Esophagus muscularis mucosa (tissue), 4 donors: ENCODE results near the gene JUNB. TPM values are rescaled to one million over a fixed set of nuclear protein-coding genes. Genes with fewer than 3 reads are reported as not detected.
A peak's percentile ranks its signal among the peaks of the same experiment; 100 is the strongest.

Experiments used
- DNase-seq: peaks from one replicate; pipeline ENCODE4 v3.0.0-alpha.2; 2017; ENCODE audit errors: extremely low spot score
- H3K27ac ChIP-seq, 4 donors: fragments of 200-600 bp; sonication (generic); replicated peaks in 1 of 4; 1 replicate in 3 of 4; 2 replicates in 1 of 4; pipeline ENCODE4 v1.5.1; 2016 to 2019; ENCODE audit warnings: mild to moderate bottlenecking in 1 of 4
- H3K27me3 ChIP-seq, 4 donors: fragments of 200-600 bp; sonication (generic); one replicate each; pipeline versions ENCODE4 v1.5.1 to v1.6.0; 2016 to 2019
- H3K36me3 ChIP-seq, 4 donors: fragments of 200-600 bp; sonication (generic); one replicate each; pipeline ENCODE4 v1.5.1; 2016 to 2019
- H3K4me1 ChIP-seq, 4 donors: fragments of 200-600 bp; sonication (generic); one replicate each; pipeline ENCODE4 v1.5.1; 2016 to 2019
- H3K4me3 ChIP-seq, 4 donors: fragments of 200-600 bp; sonication (generic); 1 replicate in 2 of 4; 2 replicates in 2 of 4; pipeline ENCODE4 v1.5.1; 2016 to 2019; ENCODE audit warnings: mild to moderate bottlenecking in 4 of 4, moderate library complexity in 1 of 4
- H3K9me3 ChIP-seq, 4 donors: fragments of 200-600 bp; sonication (generic); 1 replicate in 3 of 4; 2 replicates in 1 of 4; pipeline ENCODE4 v1.5.1; 2016 to 2019
- EP300 ChIP-seq: sonication (generic); formaldehyde crosslinking; IDR thresholded peaks from one replicate; pipeline ENCODE4 v1.6.1; 2017; ENCODE audit warnings: antibody characterized with exemption
- POLR2A ChIP-seq: fragments of 450-650 bp; IDR thresholded peaks from one replicate; pipeline ENCODE4 v1.6.1; 2017; ENCODE audit warnings: antibody characterized with exemption, moderate library complexity, mild to moderate bottlenecking, low read depth
- POLR2AphosphoS5 ChIP-seq, 2 donors: sonication (generic); formaldehyde crosslinking; IDR thresholded peaks; one replicate each; pipeline ENCODE4 v1.6.1; 2017; ENCODE audit warnings: antibody characterized with exemption in 2 of 2
- WGBS: methylation state at CpG from one replicate; pipeline ENCODE4 v1.1.5; 2018; 5-methylcytosine and 5-hydroxymethylcytosine counted together
- intact Hi-C: fragments of 100-400 bp; cut with DNase I; formaldehyde crosslinking; loops from one replicate; pipeline ENCODE4 v1.15.1; 2023
- total RNA-seq, 4 donors: library from RNA; depleted of rRNA; stranded (reverse); fragments of >200 nt; gene quantifications; one replicate each; pipeline versions ENCODE4 v1.1.0 to v1.2.1, GENCODE V29; 2016
- TF ChIP-seq, protein P1 (sequence below), 3 experiments: fragments of 200-600 bp in 2 of 3; fragments of 450-650 bp in 1 of 3; sonication (generic) in 2 of 3; IDR thresholded peaks; one replicate each; pipeline ENCODE4 v1.5.1; 2017 to 2019; ENCODE audit warnings: antibody characterized with exemption in 3 of 3, mild to moderate bottlenecking in 2 of 3, moderate library complexity in 1 of 3

JUNB gene
- total RNA-seq, 4 donors from 2014 or later: 82.2 to 1,609 (median 182) TPM

DNA sequence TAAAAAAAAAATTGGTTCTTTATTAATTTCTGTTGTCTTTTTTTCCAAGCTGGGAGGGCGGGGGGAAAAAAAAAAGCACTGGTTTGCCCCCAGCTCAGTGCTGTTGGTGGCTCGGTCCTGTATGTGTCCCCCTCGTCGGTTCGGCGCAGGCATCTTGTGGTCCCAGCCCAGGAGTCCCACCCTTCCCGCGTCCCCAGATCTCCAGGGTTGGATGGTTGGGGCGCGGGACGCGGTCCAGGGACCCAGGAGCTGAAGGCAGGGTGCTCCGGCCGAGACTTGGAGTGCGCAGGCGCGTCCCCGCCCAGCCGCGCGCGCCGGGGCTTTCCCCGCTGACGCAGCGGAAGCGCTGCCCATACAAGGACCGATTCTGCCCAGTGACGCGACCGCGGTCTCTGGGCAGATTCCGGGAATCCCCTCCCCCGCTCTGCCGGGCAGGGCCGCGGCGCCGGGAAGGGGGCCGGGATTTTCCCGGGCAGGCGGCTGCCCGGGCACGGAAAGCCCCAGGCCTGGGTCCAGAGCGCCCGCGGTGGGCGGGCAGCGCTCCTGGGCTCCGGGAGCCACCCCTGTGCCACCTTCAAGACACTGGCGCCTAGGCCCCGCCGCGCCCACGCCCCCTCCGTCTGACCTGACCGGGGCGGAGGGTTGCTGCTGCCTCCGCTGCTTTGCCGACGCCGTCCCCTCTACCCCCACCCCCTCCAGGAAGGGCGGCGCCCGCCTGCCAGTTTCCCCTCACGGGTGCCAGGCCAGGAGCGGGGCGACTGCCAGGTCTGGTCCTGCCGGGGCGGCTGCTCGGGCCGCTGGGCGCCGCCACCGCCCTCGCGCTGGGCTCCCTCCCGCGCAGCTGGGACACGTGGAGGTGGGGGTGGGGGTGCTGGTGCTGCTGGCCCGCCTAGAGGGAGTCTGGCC lies 2.3 kb downstream of the JUNB start:
- Histone ChIP-seq H3K27me3 (no peaks in the 10 kb centered on the region), H3K36me3 (peaks cover 0 to 23% (median 8%) of the 10 kb centered on the region in 4 donors), H3K27ac (peak overlapping the region; percentile 97 to 99 (median 99)), H3K9me3 (peaks cover 0 to 3% (median 0%) of the 10 kb centered on the region in 4 donors), H3K4me1 (peaks cover 27 to 47% (median 45%) of the 10 kb centered on the region in 4 donors), H3K4me3 (peak overlapping the region; percentile 87 to 97 (median 90))
- intact Hi-C loops: no loop called here
- WGBS: under 1% methylated on average over 23 of the region's 81 CpGs
- DNase-seq: peak; percentile 99
- TF ChIP-seq POLR2AphosphoS5 (IDR thresholded peaks at IDR 0.05) (peak in 1 of 2 donors; percentile 96), EP300 (peak; percentile 96), POLR2A (peak; percentile 54)
- TF ChIP-seq, protein P1, sequence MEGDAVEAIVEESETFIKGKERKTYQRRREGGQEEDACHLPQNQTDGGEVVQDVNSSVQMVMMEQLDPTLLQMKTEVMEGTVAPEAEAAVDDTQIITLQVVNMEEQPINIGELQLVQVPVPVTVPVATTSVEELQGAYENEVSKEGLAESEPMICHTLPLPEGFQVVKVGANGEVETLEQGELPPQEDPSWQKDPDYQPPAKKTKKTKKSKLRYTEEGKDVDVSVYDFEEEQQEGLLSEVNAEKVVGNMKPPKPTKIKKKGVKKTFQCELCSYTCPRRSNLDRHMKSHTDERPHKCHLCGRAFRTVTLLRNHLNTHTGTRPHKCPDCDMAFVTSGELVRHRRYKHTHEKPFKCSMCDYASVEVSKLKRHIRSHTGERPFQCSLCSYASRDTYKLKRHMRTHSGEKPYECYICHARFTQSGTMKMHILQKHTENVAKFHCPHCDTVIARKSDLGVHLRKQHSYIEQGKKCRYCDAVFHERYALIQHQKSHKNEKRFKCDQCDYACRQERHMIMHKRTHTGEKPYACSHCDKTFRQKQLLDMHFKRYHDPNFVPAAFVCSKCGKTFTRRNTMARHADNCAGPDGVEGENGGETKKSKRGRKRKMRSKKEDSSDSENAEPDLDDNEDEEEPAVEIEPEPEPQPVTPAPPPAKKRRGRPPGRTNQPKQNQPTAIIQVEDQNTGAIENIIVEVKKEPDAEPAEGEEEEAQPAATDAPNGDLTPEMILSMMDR (IDR thresholded peaks at IDR 0.05): peak in 1 of 3 experiments; percentile 20

DNA sequence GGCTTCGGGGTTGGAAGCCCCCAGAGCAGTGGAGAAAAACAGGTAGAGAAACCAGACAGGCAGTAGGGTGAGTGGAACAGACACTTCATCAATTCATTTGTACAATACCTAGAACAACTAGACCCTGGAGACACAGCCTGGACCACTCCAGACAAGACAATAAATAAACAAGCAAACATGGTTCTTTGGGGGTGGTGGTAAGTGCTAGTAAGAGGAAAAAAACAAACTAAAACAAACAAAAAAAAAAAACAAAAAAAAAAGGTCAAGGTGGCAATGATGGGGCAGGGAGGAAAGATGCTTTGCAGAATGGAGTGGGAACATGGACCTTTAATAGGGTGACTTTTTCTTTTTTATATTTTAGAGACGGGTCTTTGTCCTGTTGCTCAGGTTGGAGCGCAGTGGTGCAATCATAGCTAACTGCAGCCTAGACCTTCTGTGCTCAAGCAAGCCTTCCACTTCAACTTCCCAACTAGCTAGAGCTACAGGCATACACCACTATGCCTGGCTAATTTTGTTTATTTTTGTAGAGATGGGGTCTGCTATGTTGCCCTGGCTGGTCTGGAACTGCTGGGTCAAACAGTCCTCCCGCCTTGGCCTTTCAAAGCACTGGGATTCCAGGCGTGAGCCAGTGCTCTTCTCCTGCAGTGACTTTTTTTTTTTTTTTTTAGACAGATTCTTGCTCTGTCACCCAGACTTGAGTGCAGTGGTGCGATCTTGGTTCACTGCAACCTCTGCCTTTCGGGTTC lies 3.1 kb downstream of the JUNB start:
- Histone ChIP-seq H3K36me3 (peaks cover 4 to 32% (median 15%) of the 10 kb centered on the region in 4 donors), H3K4me3 (peak overlapping the region; percentile 87 to 97 (median 90)), H3K27ac (peak overlapping the region; percentile 97 to 99 (median 99)), H3K27me3 (no peaks in the 10 kb centered on the region), H3K9me3 (peaks cover 0 to 3% (median 0%) of the 10 kb centered on the region in 4 donors), H3K4me1 (peaks cover 19 to 39% (median 37%) of the 10 kb centered on the region in 4 donors)
- intact Hi-C loops: no loop called here
- 71% methylated on average over 7 of the region's 7 CpGs for WGBS
- no peak for DNase-seq
- TF ChIP-seq, protein P1 (IDR thresholded peaks at IDR 0.05): peak in 1 of 3 experiments; percentile 21
- TF ChIP-seq POLR2AphosphoS5 (IDR thresholded peaks at IDR 0.05) (no peak), EP300 (no peak), POLR2A (no peak)

DNA sequence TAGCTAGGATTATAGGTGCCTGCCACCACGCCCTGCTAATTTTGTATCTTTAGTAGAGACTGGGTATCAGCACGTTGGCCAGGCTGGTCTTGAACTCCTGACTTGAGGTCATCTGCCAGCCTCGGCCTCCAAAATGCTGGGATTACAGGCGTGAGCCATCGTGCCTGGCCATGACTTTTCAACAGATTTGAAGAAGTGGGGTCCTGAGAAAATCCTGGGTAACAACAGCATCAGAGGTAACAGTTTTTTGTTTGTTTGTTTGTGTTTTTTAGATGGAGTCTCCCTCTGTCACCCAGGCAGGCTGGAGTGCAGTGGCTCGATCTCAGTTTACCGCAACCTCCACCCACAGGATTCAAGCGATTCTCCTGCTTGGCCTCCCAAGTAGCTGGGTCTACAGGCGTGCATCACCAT lies 3.7 kb downstream of the JUNB start:
- H3K27ac ChIP-seq: peak overlapping the region; percentile 97 to 99 (median 99)
- TF ChIP-seq EP300 (no peak), POLR2A (no peak), POLR2AphosphoS5 (IDR thresholded peaks at IDR 0.05) (no peak)
- TF ChIP-seq, protein P1 (IDR thresholded peaks at IDR 0.05): no peak
- no peaks in the 10 kb centered on the region for H3K27me3 ChIP-seq
- intact Hi-C loops: loop anchor here (5.0 kb wide), 1 partner anchor 33 kb away; no protein-coding TSS in a partner anchor
- no peak overlapping the region for H3K4me3 ChIP-seq
- peaks cover 6 to 38% (median 21%) of the 10 kb centered on the region in 4 donors for H3K36me3 ChIP-seq
- WGBS: 92% methylated on average over 9 of the region's 9 CpGs
- H3K9me3 ChIP-seq: peaks cover 0 to 3% (median 0%) of the 10 kb centered on the region in 4 donors
- peaks cover 22 to 40% (median 38%) of the 10 kb centered on the region in 4 donors for H3K4me1 ChIP-seq
- no peak for DNase-seq

DNA sequence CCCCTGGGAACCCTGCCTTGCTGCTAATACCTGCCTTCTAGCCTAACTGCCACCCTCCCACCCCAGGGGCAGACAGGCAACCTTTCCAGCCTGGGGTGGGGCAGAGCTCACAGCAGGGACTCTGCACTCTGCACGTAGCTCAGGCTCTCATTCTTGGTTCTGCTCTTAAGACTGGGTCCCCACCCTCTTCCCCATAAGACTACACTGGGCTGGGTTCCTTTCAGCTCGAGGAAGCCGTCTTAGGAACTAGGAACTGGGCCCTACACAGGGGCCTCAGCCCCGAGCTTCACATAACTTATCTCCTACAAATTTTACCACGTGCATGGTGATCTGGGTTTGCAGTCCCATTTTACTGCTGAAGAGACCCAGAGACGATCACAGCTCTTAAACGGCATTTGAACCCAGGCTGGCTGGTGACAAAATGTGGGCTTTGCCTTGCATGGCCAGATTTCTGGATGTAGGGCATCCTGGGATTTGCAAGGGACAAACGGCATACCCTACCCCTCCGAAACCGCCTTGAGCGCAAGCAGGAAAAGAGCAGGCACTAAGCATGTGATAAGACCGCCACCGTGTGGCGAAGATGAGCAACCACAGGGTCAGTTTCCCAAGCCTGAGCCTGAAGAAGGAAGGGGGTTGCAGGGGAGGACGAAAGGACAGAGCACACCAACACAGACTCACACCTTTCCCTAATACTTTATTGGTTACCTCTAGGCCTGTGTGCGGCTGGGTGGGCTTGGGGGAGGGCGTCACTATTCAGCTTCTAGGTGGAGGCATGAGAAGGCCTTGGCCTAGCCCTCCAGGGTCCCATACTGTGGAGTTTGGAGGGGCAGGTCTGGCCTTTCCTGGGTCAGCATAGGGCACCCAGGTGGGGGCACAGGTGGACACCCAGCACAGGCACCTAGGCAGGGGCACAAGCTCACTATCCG lies 5.1 kb downstream of the JUNB start:
- Histone ChIP-seq H3K4me1 (peaks cover 27 to 43% (median 38%) of the 10 kb centered on the region in 4 donors), H3K27ac (peak overlapping the region; percentile 63 to 99 (median 84)), H3K27me3 (no peaks in the 10 kb centered on the region), H3K4me3 (peak overlapping the region in 1 of 4 donors; percentile 18), H3K9me3 (peaks cover 0 to 1% (median 0%) of the 10 kb centered on the region in 4 donors), H3K36me3 (peaks cover 6 to 43% (median 26%) of the 10 kb centered on the region in 4 donors)
- TF ChIP-seq, protein P1 (IDR thresholded peaks at IDR 0.05): peak; percentile 95 to 99 (median 95)
- TF ChIP-seq EP300 (no peak), POLR2AphosphoS5 (IDR thresholded peaks at IDR 0.05) (peak in 1 of 2 donors; percentile 79), POLR2A (peak; percentile 2)
- intact Hi-C loops: loop anchor here (1.0 to 5.0 kb wide), 2 partner anchors 19 to 34 kb away; no protein-coding TSS in a partner anchor
- WGBS: 5% methylated on average over 13 of the region's 18 CpGs
- DNase-seq: no peak
